A172 (cell line): ENCODE measurements around the gene DGKZ. TPM values are rescaled to one million over a fixed set of nuclear protein-coding genes. Genes with fewer than 3 reads are reported as not detected.

Experiments used
- total RNA-seq: library from RNA; depleted of rRNA; stranded (reverse); fragments of >200 nt; shearing (Covaris generic); gene quantifications from 2 replicates; pipeline ENCODE4 v1.2.3, GENCODE V29; 2014; rRNA removed

DGKZ gene
- total RNA-seq, 1 experiment from 2014 or later = 89.0 TPM

Other genes with a start within 250 kb of the DGKZ start
- gene PHF21A, start 226.0 kb upstream of the DGKZ start, total RNA-seq = 17.4 and 24.6 TPM in 2 replicates
- 7.5 and 15.4 TPM in 2 replicates for gene CREB3L1, start 69.8 kb upstream of the DGKZ start, total RNA-seq
- 8.9 and 13.3 TPM in 2 replicates for gene MDK, start 34.2 kb downstream of the DGKZ start, total RNA-seq
- 4.0 and 5.5 TPM in 2 replicates for gene CHRM4, start 44.3 kb downstream of the DGKZ start, total RNA-seq
- 27.3 and 44.3 TPM in 2 replicates for gene AMBRA1, start 246.6 kb downstream of the DGKZ start, total RNA-seq